Gastrocnemius medialis (tissue), 4 donors: ENCODE results near the gene LCN9.

Experiments
- POLR2A ChIP-seq, 2 donors: fragments of 450-650 bp; IDR thresholded peaks; one replicate each; pipeline ENCODE4 v1.6.1; 2017; ENCODE audit warnings: antibody characterized with exemption in 2 of 2, mild to moderate bottlenecking in 2 of 2, moderate library complexity in 2 of 2
- TF ChIP-seq, protein P1 (sequence below), 5 experiments: fragments of 450-650 bp in 3 of 5; fragments of 200-600 bp in 2 of 5; sonication (generic) in 2 of 5; IDR thresholded peaks in 4 of 5; conservative IDR thresholded peaks in 1 of 5; 1 replicate in 4 of 5; 2 replicates in 1 of 5; pipeline ENCODE4 v1.5.1; 2016 to 2019; ENCODE audit warnings: antibody characterized with exemption in 5 of 5, mild to moderate bottlenecking in 3 of 5, moderate library complexity in 3 of 5

DNA sequence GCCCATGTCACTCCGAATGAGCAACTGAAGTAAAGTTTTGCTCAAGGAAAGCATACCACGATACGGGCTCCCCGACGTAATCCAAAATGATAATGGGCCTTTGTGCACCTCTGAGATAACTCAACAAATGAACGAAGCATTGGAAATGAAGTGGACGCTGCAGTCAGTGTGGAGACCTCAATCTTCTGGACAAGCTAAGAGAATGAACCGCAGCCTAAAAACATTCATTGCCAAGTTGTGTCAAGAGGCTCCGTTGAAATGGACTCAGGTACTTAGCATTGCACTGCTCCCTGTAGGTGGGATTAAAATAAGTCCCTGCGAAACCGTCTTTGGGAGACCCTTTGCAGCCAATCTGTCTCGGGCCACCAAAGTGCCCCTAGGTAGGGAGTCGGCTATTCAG lies 3.9 kb upstream of the LCN9 start:
- TF ChIP-seq, protein P1, sequence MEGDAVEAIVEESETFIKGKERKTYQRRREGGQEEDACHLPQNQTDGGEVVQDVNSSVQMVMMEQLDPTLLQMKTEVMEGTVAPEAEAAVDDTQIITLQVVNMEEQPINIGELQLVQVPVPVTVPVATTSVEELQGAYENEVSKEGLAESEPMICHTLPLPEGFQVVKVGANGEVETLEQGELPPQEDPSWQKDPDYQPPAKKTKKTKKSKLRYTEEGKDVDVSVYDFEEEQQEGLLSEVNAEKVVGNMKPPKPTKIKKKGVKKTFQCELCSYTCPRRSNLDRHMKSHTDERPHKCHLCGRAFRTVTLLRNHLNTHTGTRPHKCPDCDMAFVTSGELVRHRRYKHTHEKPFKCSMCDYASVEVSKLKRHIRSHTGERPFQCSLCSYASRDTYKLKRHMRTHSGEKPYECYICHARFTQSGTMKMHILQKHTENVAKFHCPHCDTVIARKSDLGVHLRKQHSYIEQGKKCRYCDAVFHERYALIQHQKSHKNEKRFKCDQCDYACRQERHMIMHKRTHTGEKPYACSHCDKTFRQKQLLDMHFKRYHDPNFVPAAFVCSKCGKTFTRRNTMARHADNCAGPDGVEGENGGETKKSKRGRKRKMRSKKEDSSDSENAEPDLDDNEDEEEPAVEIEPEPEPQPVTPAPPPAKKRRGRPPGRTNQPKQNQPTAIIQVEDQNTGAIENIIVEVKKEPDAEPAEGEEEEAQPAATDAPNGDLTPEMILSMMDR (IDR thresholded peaks at IDR 0.05 in 4 of 5, conservative IDR thresholded peaks at IDR 0.05 in 1 of 5): no peak
- TF ChIP-seq POLR2A (IDR thresholded peaks at IDR 0.05): no peak
